ENCODE data around the gene GLIPR2.
A peak's percentile ranks its signal among the peaks of the same experiment; 100 is the strongest.
"Not testable (repeated sequence)": the region's sequence is repeated elsewhere in the genome, so short reads cannot be mapped to it uniquely, and the experiment has no call there.

The GLIPR2 gene

GRCh38 chr9:36136272-36136893, at the start of gene GLIPR2:
Gene GLIPR2, plus strand, starts transcription at chr9:36136733. Its CDS starts 46 bp downstream, at chr9:36136779.
- peak; percentile 63 for DNase-seq (ENCODE audit: low read depth)

GRCh38 chr9:36087054-36087453, 49.5 kb upstream of the GLIPR2 start:
- not testable (repeated sequence) for DNase-seq (ENCODE audit: low read depth)

- DNase-seq (ENCODE audit: low read depth), result no peak
Observed at GRCh38 chr9:36088020-36088419, 48.5 kb upstream of the GLIPR2 start.

- no peak for DNase-seq (ENCODE audit: low read depth)
Observed at GRCh38 chr9:36091026-36091953, 45.2 kb upstream of the GLIPR2 start.

- DNase-seq (ENCODE audit: low read depth), result no peak
Observed at GRCh38 chr9:36092014-36092413, 44.5 kb upstream of the GLIPR2 start.

- peak; percentile 2 for DNase-seq (ENCODE audit: low read depth)
Observed at GRCh38 chr9:36092509-36093215, 43.9 kb upstream of the GLIPR2 start.

- no peak for DNase-seq (ENCODE audit: low read depth)
Observed at GRCh38 chr9:36093384-36093783, 43.1 kb upstream of the GLIPR2 start.

GRCh38 chr9:36099718-36100117, 36.8 kb upstream of the GLIPR2 start:
- no peak for DNase-seq (ENCODE audit: low read depth)

- DNase-seq (ENCODE audit: low read depth), result no peak
Observed at GRCh38 chr9:36100532-36100931, 36.0 kb upstream of the GLIPR2 start.

GRCh38 chr9:36101916-36102741, 34.4 kb upstream of the GLIPR2 start:
- no peak for DNase-seq (ENCODE audit: low read depth)

GRCh38 chr9:36102742-36103495, 33.6 kb upstream of the GLIPR2 start:
- peak; percentile 89 for DNase-seq (ENCODE audit: low read depth)

GRCh38 chr9:36109071-36109470, 27.5 kb upstream of the GLIPR2 start:
- no peak for DNase-seq (ENCODE audit: low read depth)

- no peak for DNase-seq (ENCODE audit: low read depth)
Observed at GRCh38 chr9:36110434-36110833, 26.1 kb upstream of the GLIPR2 start.

GRCh38 chr9:36112516-36112915, 24.0 kb upstream of the GLIPR2 start:
- DNase-seq (ENCODE audit: low read depth), result no peak

- no peak for DNase-seq (ENCODE audit: low read depth)
Observed at GRCh38 chr9:36113999-36114398, 22.5 kb upstream of the GLIPR2 start.

- no peak for DNase-seq (ENCODE audit: low read depth)
Observed at GRCh38 chr9:36116593-36116992, 19.9 kb upstream of the GLIPR2 start.

- no peak for DNase-seq (ENCODE audit: low read depth)
Observed at GRCh38 chr9:36118201-36118600, 18.3 kb upstream of the GLIPR2 start.

GRCh38 chr9:36118706-36119105, 17.8 kb upstream of the GLIPR2 start:
- DNase-seq (ENCODE audit: low read depth), result no peak

GRCh38 chr9:36119476-36119875, 17.1 kb upstream of the GLIPR2 start:
- DNase-seq (ENCODE audit: low read depth), result no peak

- DNase-seq (ENCODE audit: low read depth), result no peak
Observed at GRCh38 chr9:36120705-36121104, 15.8 kb upstream of the GLIPR2 start.

- DNase-seq (ENCODE audit: low read depth), result no peak
Observed at GRCh38 chr9:36121971-36122370, 14.6 kb upstream of the GLIPR2 start.
